Activated CD8-positive, alpha-beta memory T cell treated with anti-CD3 and anti-CD28 coated beads for 36 hours (primary cell): Measurements from ENCODE around the gene PACRG. TPM values are rescaled to one million over a fixed set of nuclear protein-coding genes. Genes with fewer than 3 reads are reported as not detected.

ENCODE experiments used
- CTCF ChIA-PET: fragments of 350-600 bp; sonication (Branson Sonifier 250); formaldehyde crosslinking; loops from one replicate; lab custom pipeline; 2021; ENCODE audit warnings: antibody characterized with exemption; lab: Charles Lee
- POLR2A ChIA-PET: fragments of 350-600 bp; sonication (Branson Sonifier 250); formaldehyde crosslinking; loops from one replicate; lab custom pipeline; 2021; ENCODE audit warnings: antibody characterized with exemption; lab: Charles Lee
- total RNA-seq, 2 experiments: library from RNA; stranded (reverse); gene quantifications; one replicate each; pipeline ENCODE4 v1.2.3, GENCODE V29; 2021

Gene PACRG
- total RNA-seq, 2 experiments from 2014 or later: not detected

GRCh38 chr6:163098827-163099479 is 371.2 kb downstream of the PACRG start:
- ChIA-PET CTCF (no interaction called here), POLR2A (no interaction called here)

GRCh38 chr6:163099621-163100171 is 371.9 kb downstream of the PACRG start:
- ChIA-PET CTCF (no interaction called here), POLR2A (no interaction called here)

GRCh38 chr6:163100259-163100658 is 372.5 kb downstream of the PACRG start:
- POLR2A ChIA-PET: no interaction called here
- CTCF ChIA-PET: no interaction called here

- ChIA-PET POLR2A (no interaction called here), CTCF (no interaction called here)
Observed at GRCh38 chr6:163113358-163113962, 385.7 kb downstream of the PACRG start.

- ChIA-PET POLR2A (no interaction called here), CTCF (no interaction called here)
Observed at GRCh38 chr6:163118941-163119340, 391.2 kb downstream of the PACRG start.

- POLR2A ChIA-PET: no interaction called here
- CTCF ChIA-PET: no interaction called here
Observed at GRCh38 chr6:163120223-163120622, 392.4 kb downstream of the PACRG start.

GRCh38 chr6:163121270-163121669 is 393.5 kb downstream of the PACRG start:
- POLR2A ChIA-PET: no interaction called here
- CTCF ChIA-PET: no interaction called here

GRCh38 chr6:163122365-163122764 is 394.6 kb downstream of the PACRG start:
- ChIA-PET POLR2A (no interaction called here), CTCF (no interaction called here)

GRCh38 chr6:163123098-163123497 is 395.3 kb downstream of the PACRG start:
- CTCF ChIA-PET: no interaction called here
- POLR2A ChIA-PET: no interaction called here

- ChIA-PET POLR2A (no interaction called here), CTCF (no interaction called here)
Observed at GRCh38 chr6:163126741-163127140, 399.0 kb downstream of the PACRG start.

- ChIA-PET POLR2A (no interaction called here), CTCF (no interaction called here)
Observed at GRCh38 chr6:163127587-163127986, 399.8 kb downstream of the PACRG start.

GRCh38 chr6:163128324-163128723 is 400.6 kb downstream of the PACRG start:
- CTCF ChIA-PET: no interaction called here
- POLR2A ChIA-PET: no interaction called here

- CTCF ChIA-PET: no interaction called here
- POLR2A ChIA-PET: no interaction called here
Observed at GRCh38 chr6:163132050-163132750, 404.4 kb downstream of the PACRG start.

- ChIA-PET CTCF (no interaction called here), POLR2A (no interaction called here)
Observed at GRCh38 chr6:163133017-163133416, 405.2 kb downstream of the PACRG start.

GRCh38 chr6:163133691-163134090 is 405.9 kb downstream of the PACRG start:
- ChIA-PET POLR2A (no interaction called here), CTCF (no interaction called here)

- ChIA-PET CTCF (no interaction called here), POLR2A (no interaction called here)
Observed at GRCh38 chr6:163136681-163137397, 409.1 kb downstream of the PACRG start.

GRCh38 chr6:163137398-163137881 is 409.7 kb downstream of the PACRG start:
- POLR2A ChIA-PET: no interaction called here
- CTCF ChIA-PET: interaction anchor here (1.0 kb wide), 1 partner anchor 22 kb away, joined by 3 read pairs; no protein-coding TSS in a partner anchor

GRCh38 chr6:163146036-163146435 is 418.3 kb downstream of the PACRG start:
- CTCF ChIA-PET: no interaction called here
- POLR2A ChIA-PET: no interaction called here

- POLR2A ChIA-PET: no interaction called here
- CTCF ChIA-PET: no interaction called here
Observed at GRCh38 chr6:163147994-163148393, 420.2 kb downstream of the PACRG start.
